Astrocyte (in vitro differentiated cells and primary cell): ENCODE data around the gene COL23A1. TPM values are rescaled to one million over a fixed set of nuclear protein-coding genes. Genes with fewer than 3 reads are reported as not detected.

Experiments used
- DNase-seq: peaks from one replicate; pipeline ENCODE4 v3.0.0-alpha.2; 2010; ENCODE audit warnings: low read depth
- FAIRE-seq: peaks from 2 replicates; lab custom pipeline; 2011; peaks lifted over from hg19 to GRCh38; lab: Jason Lieb, UNC
- H2AFZ ChIP-seq: 2 replicates; pipeline ENCODE4 v1.6.0; 2012; ENCODE audit warnings: low read depth, low read length, inconsistent platforms
- H3K27ac ChIP-seq: 2 replicates; pipeline ENCODE4 v1.5.1; 2011; ENCODE audit warnings: low read depth, low read length, inconsistent platforms
- H3K27me3 ChIP-seq: 2 replicates; pipeline ENCODE4 v1.6.0; 2011; ENCODE audit warnings: low read length, inconsistent platforms; ENCODE audit not compliant: insufficient read depth
- H3K36me3 ChIP-seq: 2 replicates; pipeline ENCODE4 v1.5.1; 2011; ENCODE audit warnings: low read length, inconsistent platforms; ENCODE audit not compliant: insufficient read depth
- H3K4me1 ChIP-seq: 2 replicates; pipeline ENCODE4 v1.5.1; 2011; ENCODE audit warnings: low read length, inconsistent platforms; ENCODE audit not compliant: insufficient read depth
- H3K4me2 ChIP-seq: 2 replicates; pipeline ENCODE4 v1.6.0; 2012; ENCODE audit warnings: low read length, inconsistent platforms
- H3K4me3 ChIP-seq: 2 replicates; pipeline ENCODE4 v1.5.1; 2011; ENCODE audit warnings: low read depth, mild to moderate bottlenecking, low read length, inconsistent platforms; ENCODE audit not compliant: insufficient read depth
- H3K79me2 ChIP-seq: 2 replicates; pipeline ENCODE4 v1.6.0; 2012; ENCODE audit warnings: mild to moderate bottlenecking, low read length, inconsistent platforms; ENCODE audit not compliant: insufficient read depth
- H3K9ac ChIP-seq: 2 replicates; pipeline ENCODE4 v1.6.0; 2012; ENCODE audit warnings: mild to moderate bottlenecking, low read length, inconsistent platforms
- H3K9me3 ChIP-seq: 2 replicates; pipeline ENCODE4 v1.5.1; 2012; ENCODE audit warnings: low read depth, mild to moderate bottlenecking, low read length, inconsistent platforms; ENCODE audit not compliant: insufficient read depth
- H4K20me1 ChIP-seq: 2 replicates; pipeline ENCODE4 v1.6.0; 2012; ENCODE audit warnings: low read length, inconsistent platforms; ENCODE audit not compliant: insufficient read depth
- H3K27ac Mint-ChIP-seq: one replicate; pipeline ENCODE4 v1.8.0; 2021; ENCODE audit warnings: mild to moderate bottlenecking, mixed read lengths; ENCODE audit not compliant: unreplicated experiment
- H3K27me3 Mint-ChIP-seq: one replicate; pipeline ENCODE4 v1.8.0; 2021; ENCODE audit warnings: low read depth, mixed read lengths; ENCODE audit not compliant: unreplicated experiment
- H3K36me3 Mint-ChIP-seq: one replicate; pipeline ENCODE4 v1.8.0; 2021; ENCODE audit warnings: low read depth, mixed read lengths; ENCODE audit not compliant: unreplicated experiment
- H3K4me1 Mint-ChIP-seq: one replicate; pipeline ENCODE4 v1.8.0; 2021; ENCODE audit warnings: low read depth, mixed read lengths; ENCODE audit not compliant: unreplicated experiment
- H3K4me3 Mint-ChIP-seq: one replicate; pipeline ENCODE4 v1.8.0; 2021; ENCODE audit warnings: mild to moderate bottlenecking, moderate library complexity, mixed read lengths; ENCODE audit not compliant: unreplicated experiment
- H3K9me3 Mint-ChIP-seq: one replicate; pipeline ENCODE4 v1.8.0; 2021; ENCODE audit warnings: mild to moderate bottlenecking, mixed read lengths; ENCODE audit not compliant: unreplicated experiment
- EZH2 ChIP-seq: IDR thresholded peaks from 2 replicates; pipeline ENCODE4 v1.6.1; 2012; ENCODE audit warnings: mild to moderate bottlenecking, low read length, inconsistent platforms; ENCODE audit not compliant: insufficient read depth
- total RNA-seq: library from RNA; stranded (reverse); gene quantifications from 2 replicates; pipeline ENCODE4 v1.2.1, GENCODE V29; 2021
- TF ChIP-seq, protein P1 (sequence below): IDR thresholded peaks from 2 replicates; pipeline ENCODE4 v1.5.1; 2011; ENCODE audit warnings: low read depth, mild to moderate bottlenecking, inconsistent platforms, low read length, moderate library complexity; ENCODE audit not compliant: insufficient read depth

Gene COL23A1
- total RNA-seq, 1 donor from 2014 or later: 0.16 TPM

DNA sequence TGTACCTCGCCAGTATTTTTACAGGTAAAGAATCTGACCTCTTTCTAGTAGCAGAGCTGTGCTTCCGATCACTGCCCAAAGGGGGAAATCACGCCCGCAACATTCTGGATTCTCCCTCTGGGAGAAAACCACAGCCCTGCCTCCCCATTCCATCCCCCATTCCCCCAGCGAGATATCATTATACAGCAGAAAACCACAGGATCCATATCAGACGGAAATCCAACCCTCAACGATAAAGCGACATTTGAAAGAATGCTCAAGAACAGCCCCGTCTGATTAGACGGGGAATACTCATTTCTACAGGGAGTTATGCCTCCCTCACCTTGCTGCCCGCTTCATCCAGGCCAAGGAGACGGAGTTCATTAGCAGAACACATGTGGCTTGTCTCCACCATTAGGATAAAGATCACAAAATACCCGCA, 172.8 kb downstream of the COL23A1 start:
- Histone ChIP-seq H3K9ac (no peak overlapping the region), H3K4me1 (peaks cover 3% of the 10 kb centered on the region), H4K20me1 (no peaks in the 10 kb centered on the region), H3K27ac (no peak overlapping the region), H3K4me2 (peak overlapping the region; percentile 57), H3K36me3 (no peaks in the 10 kb centered on the region), H3K4me3 (no peak overlapping the region), H2AFZ (no peak overlapping the region), H3K9me3 (no peaks in the 10 kb centered on the region), H3K27me3 (no peaks in the 10 kb centered on the region), H3K79me2 (no peaks in the 10 kb centered on the region)
- FAIRE-seq (no peak), DNase-seq (no peak)
- Mint-ChIP-seq H3K27me3 (peaks cover 38% of the 10 kb centered on the region), H3K4me1 (peaks cover 13% of the 10 kb centered on the region), H3K36me3 (no peaks in the 10 kb centered on the region), H3K4me3 (peak overlapping the region; percentile 51), H3K27ac (peak overlapping the region; percentile 77), H3K9me3 (no peaks in the 10 kb centered on the region)
- TF ChIP-seq EZH2: no peak
- TF ChIP-seq, protein P1, sequence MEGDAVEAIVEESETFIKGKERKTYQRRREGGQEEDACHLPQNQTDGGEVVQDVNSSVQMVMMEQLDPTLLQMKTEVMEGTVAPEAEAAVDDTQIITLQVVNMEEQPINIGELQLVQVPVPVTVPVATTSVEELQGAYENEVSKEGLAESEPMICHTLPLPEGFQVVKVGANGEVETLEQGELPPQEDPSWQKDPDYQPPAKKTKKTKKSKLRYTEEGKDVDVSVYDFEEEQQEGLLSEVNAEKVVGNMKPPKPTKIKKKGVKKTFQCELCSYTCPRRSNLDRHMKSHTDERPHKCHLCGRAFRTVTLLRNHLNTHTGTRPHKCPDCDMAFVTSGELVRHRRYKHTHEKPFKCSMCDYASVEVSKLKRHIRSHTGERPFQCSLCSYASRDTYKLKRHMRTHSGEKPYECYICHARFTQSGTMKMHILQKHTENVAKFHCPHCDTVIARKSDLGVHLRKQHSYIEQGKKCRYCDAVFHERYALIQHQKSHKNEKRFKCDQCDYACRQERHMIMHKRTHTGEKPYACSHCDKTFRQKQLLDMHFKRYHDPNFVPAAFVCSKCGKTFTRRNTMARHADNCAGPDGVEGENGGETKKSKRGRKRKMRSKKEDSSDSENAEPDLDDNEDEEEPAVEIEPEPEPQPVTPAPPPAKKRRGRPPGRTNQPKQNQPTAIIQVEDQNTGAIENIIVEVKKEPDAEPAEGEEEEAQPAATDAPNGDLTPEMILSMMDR: no peak

DNA sequence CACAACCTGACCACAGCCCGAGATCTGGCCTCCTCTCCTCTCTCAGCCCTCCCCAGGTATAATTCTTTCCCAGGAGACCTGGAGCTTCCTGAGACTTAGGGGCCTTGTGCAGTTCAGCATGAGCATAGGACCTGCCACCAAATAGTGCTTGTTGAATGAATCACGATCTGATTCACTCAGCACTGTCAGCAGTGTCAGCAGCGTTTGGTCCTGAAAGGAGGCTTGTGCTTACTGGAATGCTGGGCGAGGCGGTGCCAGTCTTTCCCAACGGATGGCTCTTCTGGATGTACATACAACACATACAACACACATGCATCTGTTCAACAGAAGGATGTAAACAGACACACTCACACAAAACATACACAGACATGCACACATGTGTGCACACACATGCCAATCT, 173.3 kb downstream of the COL23A1 start:
- TF ChIP-seq, protein P1: no peak
- no peak for TF ChIP-seq EZH2
- no peaks in the 10 kb centered on the region for H3K79me2 ChIP-seq
- H3K27ac Mint-ChIP-seq: no peak overlapping the region
- H3K4me3 ChIP-seq: no peak overlapping the region
- peak; percentile 8 for DNase-seq
- no peaks in the 10 kb centered on the region for H3K27me3 ChIP-seq
- H3K4me3 Mint-ChIP-seq: peak overlapping the region; percentile 51
- H3K27me3 Mint-ChIP-seq: peaks cover 36% of the 10 kb centered on the region
- H3K9ac ChIP-seq: no peak overlapping the region
- H3K9me3 ChIP-seq: no peaks in the 10 kb centered on the region
- no peak overlapping the region for H3K27ac ChIP-seq
- H4K20me1 ChIP-seq: no peaks in the 10 kb centered on the region
- no peak overlapping the region for H2AFZ ChIP-seq
- no peaks in the 10 kb centered on the region for H3K9me3 Mint-ChIP-seq
- peak; percentile 13 for FAIRE-seq
- H3K4me1 Mint-ChIP-seq: peaks cover 13% of the 10 kb centered on the region
- H3K36me3 Mint-ChIP-seq: no peaks in the 10 kb centered on the region
- H3K4me1 ChIP-seq: peaks cover 3% of the 10 kb centered on the region
- peak overlapping the region; percentile 57 for H3K4me2 ChIP-seq
- H3K36me3 ChIP-seq: no peaks in the 10 kb centered on the region

DNA sequence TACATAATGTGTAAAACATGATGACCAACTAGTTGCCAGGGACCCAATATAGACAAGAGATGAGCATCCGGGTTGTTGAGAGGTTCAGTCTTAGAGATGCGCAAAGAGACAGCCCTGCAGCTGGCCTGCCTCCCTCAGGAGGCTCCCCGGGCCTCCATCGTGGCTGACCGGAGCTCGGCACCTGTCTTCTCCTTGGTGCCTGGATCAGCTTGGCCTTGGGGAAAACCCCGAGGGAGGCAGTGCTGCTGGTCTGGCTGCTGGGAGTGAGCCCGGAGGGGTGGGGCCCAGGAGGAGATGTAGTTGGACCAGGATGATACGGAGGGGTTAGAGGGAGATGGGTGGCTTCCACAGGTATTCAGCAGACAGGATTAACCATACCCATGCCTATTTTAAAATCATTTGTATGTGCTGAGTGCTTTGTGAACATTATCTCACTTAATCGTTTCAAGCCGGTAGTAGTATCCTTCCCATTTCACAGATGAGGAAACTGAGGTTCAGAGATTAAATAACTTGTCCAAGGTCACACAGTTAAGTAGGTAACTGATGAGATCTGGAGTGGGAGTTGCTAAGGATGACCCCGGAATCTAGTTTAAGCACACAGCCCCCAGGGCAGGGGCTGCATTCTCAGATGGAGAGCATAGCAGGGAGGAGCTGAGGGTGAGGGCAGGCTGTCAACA, 173.8 kb downstream of the COL23A1 start:
- Histone ChIP-seq H3K9ac (no peak overlapping the region), H3K4me1 (peaks cover 3% of the 10 kb centered on the region), H3K27ac (no peak overlapping the region), H2AFZ (no peak overlapping the region), H3K9me3 (no peaks in the 10 kb centered on the region), H3K4me3 (no peak overlapping the region), H3K36me3 (no peaks in the 10 kb centered on the region), H4K20me1 (no peaks in the 10 kb centered on the region), H3K27me3 (no peaks in the 10 kb centered on the region), H3K79me2 (no peaks in the 10 kb centered on the region), H3K4me2 (no peak overlapping the region)
- TF ChIP-seq, protein P1: no peak
- no peak for TF ChIP-seq EZH2
- DNase-seq (no peak), FAIRE-seq (no peak)
- H3K9me3 Mint-ChIP-seq: no peaks in the 10 kb centered on the region
- H3K36me3 Mint-ChIP-seq: no peaks in the 10 kb centered on the region
- peaks cover 13% of the 10 kb centered on the region for H3K4me1 Mint-ChIP-seq
- no peak overlapping the region for H3K4me3 Mint-ChIP-seq
- H3K27ac Mint-ChIP-seq: no peak overlapping the region
- H3K27me3 Mint-ChIP-seq: peaks cover 36% of the 10 kb centered on the region
